Activated B cell treated with CpG ODN at 0.5 μM for 24 hours (primary cell): Measurements from ENCODE around the gene STPG3. TPM values are rescaled to one million over a fixed set of nuclear protein-coding genes. Genes with fewer than 3 reads are reported as not detected.

Experiments
- ATAC-seq: fragments of 200-7000 bp; cut with Tn5 transposase; one replicate; pipeline ENCODE4 v1.10.0; 2021; ENCODE audit warnings: low read depth, mild to moderate bottlenecking, moderate library complexity
- CTCF ChIA-PET: fragments of 350-600 bp; sonication (Branson Sonifier 250); formaldehyde crosslinking; loops from one replicate; lab custom pipeline; 2021; ENCODE audit warnings: antibody characterized with exemption; lab: Charles Lee
- POLR2A ChIA-PET: fragments of 350-600 bp; sonication (Branson Sonifier 250); formaldehyde crosslinking; loops from one replicate; lab custom pipeline; 2021; ENCODE audit warnings: antibody characterized with exemption; lab: Charles Lee
- DNase-seq: peaks from one replicate; pipeline ENCODE4 v3.0.0; 2022
- H3K27ac Mint-ChIP-seq: one replicate; pipeline ENCODE4 v1.8.0; 2020; ENCODE audit warnings: mixed read lengths
- H3K27me3 Mint-ChIP-seq: one replicate; pipeline ENCODE4 v1.8.0; 2021; ENCODE audit warnings: mixed read lengths
- H3K36me3 Mint-ChIP-seq: one replicate; pipeline ENCODE4 v1.8.0; 2021; ENCODE audit warnings: low read depth, mixed read lengths
- H3K4me1 Mint-ChIP-seq: one replicate; pipeline ENCODE4 v1.8.0; 2021; ENCODE audit warnings: mixed read lengths
- H3K4me3 Mint-ChIP-seq: one replicate; pipeline ENCODE4 v1.8.0; 2020; ENCODE audit warnings: mild to moderate bottlenecking, mixed read lengths
- H3K9me3 Mint-ChIP-seq: one replicate; pipeline ENCODE4 v1.8.0; 2020; ENCODE audit warnings: mixed read lengths
- CTCF ChIP-seq: fragments of 200-600 bp; IDR thresholded peaks from one replicate; pipeline ENCODE4 v1.8.0; 2022; ENCODE audit warnings: antibody characterized with exemption, mild to moderate bottlenecking
- intact Hi-C: fragments of 100-400 bp; cut with micrococcal nuclease; formaldehyde crosslinking; loops from one replicate; pipeline ENCODE4 v1.15.1; 2024
- total RNA-seq: library from RNA; stranded (reverse); gene quantifications from 2 replicates; pipeline ENCODE4 v1.2.3, GENCODE V29; 2022

The STPG3 gene
- total RNA-seq, 1 donor from 2014 or later: not detected

- peaks cover 47% of the 10 kb centered on the region for H3K4me1 Mint-ChIP-seq
- ChIA-PET POLR2A (interaction anchor here (0.8 to 2.7 kb wide), 5 partner anchors 21 to 187 kb away, joined by 3 to 32 read pairs (median 9); partner anchors contain the start of genes NELFB and TUBB4B), CTCF (no interaction called here)
- no peak for DNase-seq
- intact Hi-C loops: loop anchor here (2.0 to 5.0 kb wide), 2 partner anchors 35 to 149 kb away; partner anchors contain the start of gene TUBB4B
- H3K27ac Mint-ChIP-seq: peak overlapping the region; percentile 75
- no peaks in the 10 kb centered on the region for H3K27me3 Mint-ChIP-seq
- peak overlapping the region; percentile 11 for H3K4me3 Mint-ChIP-seq
- TF ChIP-seq CTCF: no peak
- H3K9me3 Mint-ChIP-seq: no peaks in the 10 kb centered on the region
- no peak for ATAC-seq
- peaks cover 7% of the 10 kb centered on the region for H3K36me3 Mint-ChIP-seq
Observed at GRCh38 chr9:137275588-137276472, 24.7 kb downstream of the STPG3 start.

DNA sequence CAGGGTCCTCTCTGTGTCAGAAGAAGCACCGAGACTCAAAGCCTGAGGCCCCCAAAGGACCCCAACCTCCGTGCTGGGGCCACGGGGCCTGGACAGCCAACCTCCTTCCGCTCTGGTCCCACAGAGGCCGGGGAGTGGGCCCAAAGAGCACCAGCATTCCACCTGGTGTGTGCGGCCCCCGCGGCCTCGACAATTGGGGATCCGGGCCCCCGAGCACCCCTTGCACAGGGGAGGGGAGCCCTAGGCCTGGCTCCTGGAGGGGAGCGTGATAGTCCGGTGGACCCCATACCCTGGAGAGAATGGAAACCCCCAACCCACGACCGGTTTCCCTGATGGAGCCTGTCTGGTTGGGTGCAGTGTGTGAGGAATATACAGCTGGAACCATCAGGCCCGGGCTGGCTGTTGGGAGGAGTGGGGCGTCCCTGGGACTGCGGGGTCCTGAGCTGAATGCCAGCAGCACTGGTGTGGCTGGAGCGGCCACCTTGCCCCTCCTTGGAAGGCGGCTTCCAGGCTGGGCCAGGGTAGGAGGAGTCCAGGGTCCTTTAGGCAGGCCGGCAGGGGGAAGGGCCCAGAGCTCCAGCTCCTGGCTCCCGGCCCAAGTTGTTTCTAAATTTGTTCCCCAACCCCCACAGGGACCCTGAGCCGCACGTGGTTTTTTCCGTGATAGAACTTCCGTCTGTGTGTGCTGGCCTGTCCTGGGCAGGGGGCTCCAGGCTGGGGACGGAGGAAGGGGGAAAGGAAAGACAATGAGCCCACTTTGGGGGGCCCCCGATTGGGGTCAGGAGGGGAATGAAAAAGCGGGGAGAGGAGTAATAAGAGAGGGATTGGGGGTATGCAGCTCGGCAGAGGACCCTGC lies 25.6 kb downstream of the STPG3 start:
- no peak for DNase-seq
- no peaks in the 10 kb centered on the region for H3K27me3 Mint-ChIP-seq
- intact Hi-C loops: loop anchor here (2.0 to 5.0 kb wide), 2 partner anchors 36 to 149 kb away; partner anchors contain the start of gene TUBB4B
- CTCF ChIA-PET: interaction anchor here (0.7 to 0.8 kb wide), 2 partner anchors 26 to 169 kb away, joined by 3 read pairs; partner anchors contain the start of gene NRARP
- TF ChIP-seq CTCF: no peak
- H3K36me3 Mint-ChIP-seq: peaks cover 4% of the 10 kb centered on the region
- peak overlapping the region; percentile 85 for H3K4me3 Mint-ChIP-seq
- H3K4me1 Mint-ChIP-seq: peaks cover 40% of the 10 kb centered on the region
- POLR2A ChIA-PET: interaction anchor here (0.8 to 2.7 kb wide), 16 partner anchors 8 to 342 kb away, joined by 3 to 32 read pairs (median 5); partner anchors contain the start of genes EHMT1, NELFB, NRARP and SSNA1
- H3K27ac Mint-ChIP-seq: peak overlapping the region; percentile 93
- peak; percentile 25 for ATAC-seq
- H3K9me3 Mint-ChIP-seq: no peaks in the 10 kb centered on the region

DNA sequence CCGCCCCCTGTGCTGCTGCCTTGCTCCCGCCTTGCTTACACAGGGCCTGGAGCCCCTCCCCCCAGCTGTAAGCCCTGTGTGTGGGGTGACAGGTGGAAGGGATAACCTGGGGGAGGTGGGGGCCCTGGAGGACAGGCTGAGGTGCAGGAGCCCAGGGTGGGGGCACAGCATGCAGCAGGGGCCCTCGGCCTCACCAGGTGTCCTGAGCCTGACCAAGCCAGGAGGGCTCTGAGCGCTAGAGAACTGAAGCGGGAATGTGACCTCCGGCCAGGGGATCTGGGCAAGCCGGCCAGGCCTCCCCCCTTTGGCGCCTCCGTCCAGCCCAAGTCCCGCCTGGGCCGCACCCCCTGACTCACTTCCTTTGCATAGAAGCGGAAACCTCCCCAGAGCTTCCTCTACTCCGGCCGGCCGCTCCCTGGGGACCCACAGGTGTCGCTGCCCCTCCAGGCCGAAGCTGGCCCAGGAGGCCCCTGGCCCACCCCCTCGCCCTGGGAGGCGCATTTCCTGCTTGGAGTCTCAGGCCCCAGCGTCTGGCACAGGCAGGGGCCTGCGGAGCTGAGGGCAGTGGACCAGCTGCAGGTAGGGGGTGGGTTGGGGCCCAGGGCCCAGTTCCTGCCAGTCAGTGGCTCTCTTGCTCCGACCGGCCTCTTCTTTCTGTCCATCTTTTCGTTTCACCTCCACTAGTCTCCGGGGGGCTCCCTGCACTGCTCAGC lies 26.4 kb downstream of the STPG3 start, which contains the start of gene TOR4A:
Gene TOR4A (plus strand): TSS at position 398 of the 713 bp plus-strand sequence. CDS start 964 bp downstream, outside the sequence.
- DNase-seq: peak; percentile 61
- Mint-ChIP-seq H3K27me3 (no peaks in the 10 kb centered on the region), H3K4me3 (peak within 1 kb of the TSS; percentile 85), H3K36me3 (peaks cover 5% of the 10 kb centered on the region), H3K4me1 (peaks cover 47% of the 10 kb centered on the region), H3K27ac (peak within 1 kb of the TSS; percentile 93), H3K9me3 (no peaks in the 10 kb centered on the region)
- POLR2A ChIA-PET: interaction anchor here (0.6 to 2.7 kb wide), 19 partner anchors 9 to 550 kb away, joined by 3 to 32 read pairs (median 5); partner anchors contain the start of genes EHMT1, NELFB, NRARP and SSNA1
- peak; percentile 70 for ATAC-seq
- no peak for TF ChIP-seq CTCF
- CTCF ChIA-PET: interaction anchor here (0.7 to 0.8 kb wide), 2 partner anchors 25 to 168 kb away, joined by 3 read pairs; partner anchors contain the start of gene NRARP
- intact Hi-C loops: loop anchor here (2.0 to 5.0 kb wide), 2 partner anchors 37 to 150 kb away; partner anchors contain the start of gene TUBB4B

- Mint-ChIP-seq H3K27me3 (no peaks in the 10 kb centered on the region), H3K27ac (peak overlapping the region; percentile 93), H3K4me1 (peaks cover 54% of the 10 kb centered on the region), H3K36me3 (peaks cover 6% of the 10 kb centered on the region), H3K4me3 (peak overlapping the region; percentile 85), H3K9me3 (no peaks in the 10 kb centered on the region)
- POLR2A ChIA-PET: interaction anchor here (0.6 to 2.7 kb wide), 16 partner anchors 8 to 551 kb away, joined by 3 to 32 read pairs (median 5); partner anchors contain the start of genes EHMT1, NELFB, NRARP and TUBB4B
- ATAC-seq (peak; percentile 23), DNase-seq (no peak)
- no peak for TF ChIP-seq CTCF
- CTCF ChIA-PET: no interaction called here
- intact Hi-C loops: loop anchor here (5.0 kb wide), 1 partner anchor 151 kb away; no protein-coding TSS in a partner anchor
Observed at GRCh38 chr9:137278061-137278701, 27.1 kb downstream of the STPG3 start.
